HCT116 (cell line): ENCODE results near the gene LRP1. TPM values are rescaled to one million over a fixed set of nuclear protein-coding genes. Genes with fewer than 3 reads are reported as not detected.

Experiments
- ATAC-seq: fragments of 200-7000 bp; cut with Tn5 transposase; 2 replicates; pipeline ENCODE4 v1.9.1; 2020; ENCODE audit warnings: mild to moderate bottlenecking, moderate library complexity
- BruUV-seq: library from RNA; stranded (reverse); fragments of 400-500 nt; replicated peaks from 2 replicates; lab custom pipeline; 2021; lab: Mats Ljungman, UMichigan
- CTCF ChIA-PET: fragments of 300-600 bp; sonication (Branson Sonifier 250); formaldehyde crosslinking; loops from one replicate; lab custom pipeline; 2021; ENCODE audit warnings: antibody characterized with exemption; lab: Charles Lee
- POLR2A ChIA-PET: fragments of 300-600, 350-600 bp; sonication (Branson Sonifier 250); formaldehyde crosslinking; loops from one replicate; lab custom pipeline; 2021; ENCODE audit warnings: antibody characterized with exemption; lab: Charles Lee
- RAD21 ChIA-PET, 2 experiments: fragments of 300-600 bp; sonication (Branson Sonifier 250); formaldehyde crosslinking; loops; one replicate each; lab custom pipeline; 2023; ENCODE audit warnings: low total read pairs in 2 of 2; ENCODE audit not compliant: uncharacterized antibody in 2 of 2, unreplicated experiment in 2 of 2, low non-redundant PET in 1 of 2; lab: Charles Lee
- DNase-seq: peaks from one replicate; pipeline ENCODE4 v3.0.0-alpha.2; 2010; ENCODE audit warnings: low read depth, low spot score
- H2AFZ ChIP-seq: fragments of 200-600 bp; shearing (Covaris generic), sonication (generic); 2 replicates; pipeline ENCODE4 v1.6.1; 2017; ENCODE audit warnings: low read depth, mixed run types, mixed read lengths, antibody characterized with exemption, low read length; ENCODE audit not compliant: poor library complexity, severe bottlenecking
- H3K27ac ChIP-seq: 2 replicates; pipeline ENCODE4 v1.5.1; 2012; ENCODE audit warnings: low read depth, low read length
- H3K27me3 ChIP-seq: fragments of 200-600 bp; sonication (generic); 2 replicates; pipeline ENCODE4 v1.6.1; 2016; ENCODE audit warnings: mixed run types, low read length, mixed read lengths; ENCODE audit not compliant: insufficient read depth
- H3K36me3 ChIP-seq, 2 experiments: fragments of 200-500 bp in 1 of 2; fragments of 200-600 bp in 1 of 2; sonication (Bioruptor generic) in 1 of 2; sonication (generic) in 1 of 2; 2 replicates each; pipeline versions ENCODE4 v1.5.1 to v1.6.1; 2014 to 2016; ENCODE audit warnings: low read length in 2 of 2, inconsistent platforms in 1 of 2, mixed read lengths in 1 of 2, mixed run types in 1 of 2; ENCODE audit not compliant: insufficient read depth in 2 of 2, control insufficient read depth in 1 of 2
- H3K4me1 ChIP-seq, 2 experiments: fragments of 200-600 bp in 1 of 2; sonication (generic) in 1 of 2; 2 replicates each; pipeline versions ENCODE4 v1.5.1 to v1.6.1; 2012 to 2017; ENCODE audit warnings: low read length in 2 of 2, inconsistent platforms in 1 of 2, mild to moderate bottlenecking in 1 of 2, mixed read lengths in 1 of 2, mixed run types in 1 of 2, moderate library complexity in 1 of 2; ENCODE audit not compliant: insufficient read depth in 2 of 2, control insufficient read depth in 1 of 2
- H3K4me2 ChIP-seq: fragments of 200-600 bp; sonication (generic); 2 replicates; pipeline ENCODE4 v1.6.1; 2017; ENCODE audit warnings: mixed run types, low read length, mixed read lengths
- H3K4me3 ChIP-seq, 2 experiments: fragments of 200-600 bp in 1 of 2; sonication (generic) in 1 of 2; replicated peaks in 1 of 2; 2 replicates each; pipeline ENCODE4 v1.5.1; 2011 to 2016; ENCODE audit warnings: low read length in 2 of 2, control low read depth in 1 of 2, low read depth in 1 of 2, mild to moderate bottlenecking in 1 of 2, mixed read lengths in 1 of 2, mixed run types in 1 of 2
- H3K79me2 ChIP-seq: fragments of 200-600 bp; sonication (generic); 2 replicates; pipeline ENCODE4 v1.6.1; 2017; ENCODE audit warnings: mild to moderate bottlenecking, mixed run types, low read length, moderate library complexity, mixed read lengths; ENCODE audit not compliant: insufficient read depth
- H3K9ac ChIP-seq: fragments of 200-600 bp; sonication (generic); 2 replicates; pipeline ENCODE4 v1.6.1; 2016; ENCODE audit warnings: low read length, mixed read lengths
- H3K9me2 ChIP-seq: fragments of 200-600 bp; sonication (generic), shearing (Covaris generic); 2 replicates; pipeline ENCODE4 v1.6.1; 2017; ENCODE audit warnings: mixed run types, mild to moderate bottlenecking, moderate library complexity; ENCODE audit not compliant: insufficient read depth
- H3K9me3 ChIP-seq, 2 experiments: fragments of 200-500 bp in 1 of 2; fragments of 200-600 bp in 1 of 2; sonication (Bioruptor generic) in 1 of 2; sonication (generic) in 1 of 2; 2 replicates each; pipeline ENCODE4 v1.6.1; 2014 to 2017; ENCODE audit warnings: low read length in 2 of 2, mixed read lengths in 2 of 2, inconsistent platforms in 1 of 2, low read depth in 1 of 2, mild to moderate bottlenecking in 1 of 2, mixed run types in 1 of 2, moderate library complexity in 1 of 2; ENCODE audit not compliant: control insufficient read depth in 1 of 2, insufficient read depth in 1 of 2
- H4K20me1 ChIP-seq: fragments of 200-600 bp; sonication (generic), shearing (Covaris generic); 2 replicates; pipeline ENCODE4 v1.6.1; 2017; ENCODE audit warnings: mixed run types, mild to moderate bottlenecking, moderate library complexity; ENCODE audit not compliant: insufficient read depth
- CBX3 ChIP-seq: IDR thresholded peaks from 2 replicates; pipeline ENCODE4 v1.6.1; 2012; ENCODE audit warnings: low read depth
- EGR1 ChIP-seq: IDR thresholded peaks from 2 replicates; pipeline ENCODE4 v1.6.1; 2012; ENCODE audit warnings: low read depth
- ELF1 ChIP-seq: IDR thresholded peaks from 2 replicates; pipeline ENCODE4 v1.6.1; 2012; ENCODE audit warnings: low read depth, borderline replicate concordance
- EZH2 ChIP-seq: fragments of 200-600 bp; sonication (generic); IDR thresholded peaks from 2 replicates; pipeline ENCODE4 v1.6.1; 2017; ENCODE audit warnings: antibody characterized with exemption, mixed run types
- SP1 ChIP-seq: IDR thresholded peaks from 2 replicates; pipeline ENCODE4 v1.6.1; 2012; ENCODE audit warnings: low read depth
- SRF ChIP-seq: IDR thresholded peaks from 2 replicates; pipeline ENCODE4 v1.6.1; 2012; ENCODE audit warnings: low read depth
- intact Hi-C: fragments of 100-400 bp; cut with micrococcal nuclease; formaldehyde crosslinking; loops from 2 replicates; pipeline ENCODE4 v1.10.0; 2022
- total RNA-seq: library from RNA; stranded (reverse); gene quantifications from one replicate; pipeline ENCODE4 v1.2.1, GENCODE V29; 2021; ENCODE audit not compliant: unreplicated experiment
- TF ChIP-seq, protein P1 (sequence below): IDR thresholded peaks from 2 replicates; pipeline ENCODE4 v1.6.1; 2011; ENCODE audit warnings: mild to moderate bottlenecking, low read length, moderate library complexity; ENCODE audit not compliant: insufficient replicate concordance; ENCODE audit errors: extremely low read depth
- TF ChIP-seq, protein P2 (sequence below): IDR thresholded peaks from 2 replicates; pipeline ENCODE4 v1.6.1; 2012; ENCODE audit warnings: low read depth
- TF ChIP-seq, protein P3 (sequence below): IDR thresholded peaks from 2 replicates; pipeline ENCODE4 v1.6.1; 2012

The LRP1 gene
- total RNA-seq, 1 experiment from 2014 or later = 12.0 TPM

GRCh38 chr12:57218030-57218853, 90.0 kb downstream of the LRP1 start:
- Histone ChIP-seq H3K4me2 (peak overlapping the region; percentile 97), H3K27me3 (no peaks in the 10 kb centered on the region), H3K27ac (no peak overlapping the region), H3K4me3 (no peak overlapping the region), H3K9ac (no peak overlapping the region), H3K9me3 (no peaks in the 10 kb centered on the region), H3K4me1 (peaks cover 15 to 46% of the 10 kb centered on the region in 2 experiments), H3K36me3 (no peaks in the 10 kb centered on the region), H3K79me2 (no peaks in the 10 kb centered on the region), H3K9me2 (no peaks in the 10 kb centered on the region), H4K20me1 (no peaks in the 10 kb centered on the region), H2AFZ (no peak overlapping the region)
- TSS peak; percentile 36 for BruUV-seq
- intact Hi-C loops = no loop called here
- no peak for DNase-seq
- ChIA-PET POLR2A (interaction anchor here (0.9 kb wide), 1 partner anchor 25 kb away, joined by 3 read pairs; no protein-coding TSS in a partner anchor), RAD21 (no interaction called here), CTCF (interaction anchor here (2.3 kb wide), 1 partner anchor 25 kb away, joined by 15 read pairs; no protein-coding TSS in a partner anchor)
- no peak for ATAC-seq
- TF ChIP-seq EGR1 = no peak

DNA sequence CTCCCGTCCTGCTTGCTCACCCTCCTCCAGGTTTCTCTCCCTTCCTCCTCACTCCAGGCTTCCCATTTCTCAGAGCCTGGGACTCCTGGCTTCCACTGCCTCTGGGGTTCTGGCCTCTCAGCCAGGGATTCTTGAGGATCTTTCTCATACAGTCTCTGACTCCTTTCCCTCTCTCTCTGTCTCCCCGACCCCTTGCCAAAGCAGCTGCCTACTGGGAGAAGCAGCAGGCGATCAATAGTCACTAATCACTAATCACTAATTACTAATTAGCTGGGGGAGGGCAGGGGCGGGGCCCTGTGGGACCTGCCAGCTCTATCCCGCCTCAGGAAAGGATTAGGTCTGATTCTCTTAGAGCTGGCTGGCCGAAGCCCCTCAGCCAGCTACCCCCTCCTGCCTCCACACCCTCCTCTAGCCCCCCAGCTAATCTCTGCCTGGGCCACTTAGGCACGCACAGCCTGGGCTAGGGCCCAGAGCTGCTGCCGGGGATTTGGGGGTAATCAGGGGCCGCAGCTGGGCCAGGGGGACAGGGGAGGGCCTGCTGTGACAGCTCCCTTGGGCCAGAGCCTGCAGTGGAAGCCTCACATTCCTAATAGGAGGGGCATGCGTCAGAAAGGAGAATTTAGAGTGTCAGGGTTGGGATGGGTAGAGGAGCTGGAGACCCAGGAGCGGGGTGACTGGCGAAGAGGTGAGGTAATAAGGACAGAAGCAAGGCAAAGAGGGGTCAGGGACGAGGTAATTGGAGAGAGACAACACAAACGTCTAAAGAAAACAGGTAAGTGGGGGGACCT, 91.1 kb downstream of the LRP1 start:
- H3K9ac ChIP-seq = no peak overlapping the region
- no peak overlapping the region for H3K4me2 ChIP-seq
- H4K20me1 ChIP-seq = no peaks in the 10 kb centered on the region
- H3K4me3 ChIP-seq = no peak overlapping the region
- H2AFZ ChIP-seq = no peak overlapping the region
- BruUV-seq = no TSS peak
- ATAC-seq (no peak), DNase-seq (no peak)
- ChIA-PET POLR2A (no interaction called here), CTCF (interaction anchor here (1.2 kb wide), 1 partner anchor 21 kb away, joined by 3 read pairs; no protein-coding TSS in a partner anchor), RAD21 (no interaction called here)
- H3K4me1 ChIP-seq = peaks cover 6 to 34% of the 10 kb centered on the region in 2 experiments; a peak in 3 of 4 replicates
- intact Hi-C loops = no loop called here
- no peaks in the 10 kb centered on the region for H3K27me3 ChIP-seq
- H3K9me2 ChIP-seq = no peaks in the 10 kb centered on the region
- H3K27ac ChIP-seq = no peak overlapping the region
- H3K36me3 ChIP-seq = no peaks in the 10 kb centered on the region
- H3K9me3 ChIP-seq = no peaks in the 10 kb centered on the region
- no peaks in the 10 kb centered on the region for H3K79me2 ChIP-seq
- TF ChIP-seq EZH2 (no peak), CBX3 (no peak), ELF1 (no peak), SRF (no peak), SP1 (no peak)
- TF ChIP-seq, protein P1, sequence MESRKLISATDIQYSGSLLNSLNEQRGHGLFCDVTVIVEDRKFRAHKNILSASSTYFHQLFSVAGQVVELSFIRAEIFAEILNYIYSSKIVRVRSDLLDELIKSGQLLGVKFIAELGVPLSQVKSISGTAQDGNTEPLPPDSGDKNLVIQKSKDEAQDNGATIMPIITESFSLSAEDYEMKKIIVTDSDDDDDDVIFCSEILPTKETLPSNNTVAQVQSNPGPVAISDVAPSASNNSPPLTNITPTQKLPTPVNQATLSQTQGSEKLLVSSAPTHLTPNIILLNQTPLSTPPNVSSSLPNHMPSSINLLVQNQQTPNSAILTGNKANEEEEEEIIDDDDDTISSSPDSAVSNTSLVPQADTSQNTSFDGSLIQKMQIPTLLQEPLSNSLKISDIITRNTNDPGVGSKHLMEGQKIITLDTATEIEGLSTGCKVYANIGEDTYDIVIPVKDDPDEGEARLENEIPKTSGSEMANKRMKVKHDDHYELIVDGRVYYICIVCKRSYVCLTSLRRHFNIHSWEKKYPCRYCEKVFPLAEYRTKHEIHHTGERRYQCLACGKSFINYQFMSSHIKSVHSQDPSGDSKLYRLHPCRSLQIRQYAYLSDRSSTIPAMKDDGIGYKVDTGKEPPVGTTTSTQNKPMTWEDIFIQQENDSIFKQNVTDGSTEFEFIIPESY = no peak
- TF ChIP-seq, protein P2, sequence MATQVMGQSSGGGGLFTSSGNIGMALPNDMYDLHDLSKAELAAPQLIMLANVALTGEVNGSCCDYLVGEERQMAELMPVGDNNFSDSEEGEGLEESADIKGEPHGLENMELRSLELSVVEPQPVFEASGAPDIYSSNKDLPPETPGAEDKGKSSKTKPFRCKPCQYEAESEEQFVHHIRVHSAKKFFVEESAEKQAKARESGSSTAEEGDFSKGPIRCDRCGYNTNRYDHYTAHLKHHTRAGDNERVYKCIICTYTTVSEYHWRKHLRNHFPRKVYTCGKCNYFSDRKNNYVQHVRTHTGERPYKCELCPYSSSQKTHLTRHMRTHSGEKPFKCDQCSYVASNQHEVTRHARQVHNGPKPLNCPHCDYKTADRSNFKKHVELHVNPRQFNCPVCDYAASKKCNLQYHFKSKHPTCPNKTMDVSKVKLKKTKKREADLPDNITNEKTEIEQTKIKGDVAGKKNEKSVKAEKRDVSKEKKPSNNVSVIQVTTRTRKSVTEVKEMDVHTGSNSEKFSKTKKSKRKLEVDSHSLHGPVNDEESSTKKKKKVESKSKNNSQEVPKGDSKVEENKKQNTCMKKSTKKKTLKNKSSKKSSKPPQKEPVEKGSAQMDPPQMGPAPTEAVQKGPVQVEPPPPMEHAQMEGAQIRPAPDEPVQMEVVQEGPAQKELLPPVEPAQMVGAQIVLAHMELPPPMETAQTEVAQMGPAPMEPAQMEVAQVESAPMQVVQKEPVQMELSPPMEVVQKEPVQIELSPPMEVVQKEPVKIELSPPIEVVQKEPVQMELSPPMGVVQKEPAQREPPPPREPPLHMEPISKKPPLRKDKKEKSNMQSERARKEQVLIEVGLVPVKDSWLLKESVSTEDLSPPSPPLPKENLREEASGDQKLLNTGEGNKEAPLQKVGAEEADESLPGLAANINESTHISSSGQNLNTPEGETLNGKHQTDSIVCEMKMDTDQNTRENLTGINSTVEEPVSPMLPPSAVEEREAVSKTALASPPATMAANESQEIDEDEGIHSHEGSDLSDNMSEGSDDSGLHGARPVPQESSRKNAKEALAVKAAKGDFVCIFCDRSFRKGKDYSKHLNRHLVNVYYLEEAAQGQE = no peak
- TF ChIP-seq, protein P3, sequence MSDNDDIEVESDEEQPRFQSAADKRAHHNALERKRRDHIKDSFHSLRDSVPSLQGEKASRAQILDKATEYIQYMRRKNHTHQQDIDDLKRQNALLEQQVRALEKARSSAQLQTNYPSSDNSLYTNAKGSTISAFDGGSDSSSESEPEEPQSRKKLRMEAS = no peak
